GM21737 (cell line): ENCODE data around the gene CCNI2.

Experiments used
- ATAC-seq: cut with Tn5 transposase; IDR thresholded peaks from one replicate; pipeline ENCODE4 v1.9.1; 2021; ENCODE audit warnings: mild to moderate bottlenecking, moderate library complexity; ENCODE audit not compliant: unreplicated experiment

CCNI2 gene

GRCh38 chr5:132749506-132749905 is 2.3 kb downstream of the CCNI2 start:
- no peak for ATAC-seq

GRCh38 chr5:132750471-132751230 is 3.4 kb downstream of the CCNI2 start:
- no peak for ATAC-seq

GRCh38 chr5:132751444-132751843 is 4.2 kb downstream of the CCNI2 start:
- ATAC-seq = no peak

- no peak for ATAC-seq
These were observed 4.8 kb downstream of the CCNI2 start for GRCh38 chr5:132751971-132752580.

- ATAC-seq = no peak
These were observed 5.4 kb downstream of the CCNI2 start for GRCh38 chr5:132752581-132753125.

GRCh38 chr5:132753135-132753987 is 6.1 kb downstream of the CCNI2 start:
- ATAC-seq = no peak

- no peak for ATAC-seq
These were observed 6.9 kb downstream of the CCNI2 start for GRCh38 chr5:132754111-132754510.

- no peak for ATAC-seq
These were observed 7.7 kb downstream of the CCNI2 start for GRCh38 chr5:132754947-132755346.

- no peak for ATAC-seq
These were observed 9.3 kb downstream of the CCNI2 start for GRCh38 chr5:132756542-132756941.

- ATAC-seq = no peak
These were observed 11.2 kb downstream of the CCNI2 start for GRCh38 chr5:132758451-132758850.

- no peak for ATAC-seq
These were observed 12.2 kb downstream of the CCNI2 start for GRCh38 chr5:132759114-132760048.

GRCh38 chr5:132760049-132760420 is 12.8 kb downstream of the CCNI2 start:
- ATAC-seq = no peak

- ATAC-seq = no peak
These were observed 13.5 kb downstream of the CCNI2 start for GRCh38 chr5:132760601-132761317.

- ATAC-seq = no peak
These were observed 14.4 kb downstream of the CCNI2 start for GRCh38 chr5:132761321-132762240.

GRCh38 chr5:132762246-132763000 is 15.2 kb downstream of the CCNI2 start:
- ATAC-seq = no peak

GRCh38 chr5:132763181-132764036 is 16.2 kb downstream of the CCNI2 start:
- ATAC-seq = no peak

GRCh38 chr5:132764051-132764450 is 16.8 kb downstream of the CCNI2 start:
- no peak for ATAC-seq
